Measurements from ENCODE around the gene NPEPL1.
A peak's percentile ranks its signal among the peaks of the same experiment; 100 is the strongest.
"Not testable (repeated sequence)": the region's sequence is repeated elsewhere in the genome, so short reads cannot be mapped to it uniquely, and the experiment has no call there.

NPEPL1 gene

GRCh38 chr20:58692579-58693225 lies at the start of gene NPEPL1:
NPEPL1 (plus strand) TSS chr20:58692800; CDS start chr20:58692901, 101 bp downstream.
- peak; percentile 62 to 64 for DNase-seq

GRCh38 chr20:58642896-58643295 lies 49.7 kb upstream of the NPEPL1 start:
- DNase-seq = not testable (repeated sequence)

DNA sequence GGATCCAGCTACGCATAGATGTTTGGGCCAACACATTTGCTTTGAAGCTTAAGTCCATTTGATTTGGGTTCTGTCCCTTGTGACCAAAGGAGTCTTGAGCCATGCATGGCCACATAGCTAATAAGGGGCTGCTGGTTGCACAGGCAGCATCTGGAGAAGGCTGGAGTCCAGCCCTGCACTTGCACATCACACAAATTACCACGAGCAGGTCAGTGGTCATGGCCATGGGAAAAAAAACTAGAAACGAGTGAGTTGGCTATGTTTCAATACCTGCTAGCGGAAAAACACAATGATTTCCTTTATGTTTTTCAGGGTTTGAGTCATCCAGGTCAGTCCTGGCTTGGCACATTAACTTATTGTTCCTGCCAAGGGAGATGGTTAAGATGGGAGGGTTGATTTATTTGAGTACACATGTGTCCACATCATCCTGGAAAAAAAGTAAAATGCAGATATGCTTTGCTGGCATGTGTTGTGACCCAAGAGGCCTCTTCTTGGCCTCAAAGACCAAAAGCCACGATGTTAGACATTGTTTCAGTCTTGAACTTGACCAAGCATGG lies 47.1 kb upstream of the NPEPL1 start:
- no peak for DNase-seq

- DNase-seq = no peak
These were observed 46.3 kb upstream of the NPEPL1 start for GRCh38 chr20:58646257-58646656.

- DNase-seq = no peak
These were observed 45.9 kb upstream of the NPEPL1 start for GRCh38 chr20:58646703-58647102.

DNA sequence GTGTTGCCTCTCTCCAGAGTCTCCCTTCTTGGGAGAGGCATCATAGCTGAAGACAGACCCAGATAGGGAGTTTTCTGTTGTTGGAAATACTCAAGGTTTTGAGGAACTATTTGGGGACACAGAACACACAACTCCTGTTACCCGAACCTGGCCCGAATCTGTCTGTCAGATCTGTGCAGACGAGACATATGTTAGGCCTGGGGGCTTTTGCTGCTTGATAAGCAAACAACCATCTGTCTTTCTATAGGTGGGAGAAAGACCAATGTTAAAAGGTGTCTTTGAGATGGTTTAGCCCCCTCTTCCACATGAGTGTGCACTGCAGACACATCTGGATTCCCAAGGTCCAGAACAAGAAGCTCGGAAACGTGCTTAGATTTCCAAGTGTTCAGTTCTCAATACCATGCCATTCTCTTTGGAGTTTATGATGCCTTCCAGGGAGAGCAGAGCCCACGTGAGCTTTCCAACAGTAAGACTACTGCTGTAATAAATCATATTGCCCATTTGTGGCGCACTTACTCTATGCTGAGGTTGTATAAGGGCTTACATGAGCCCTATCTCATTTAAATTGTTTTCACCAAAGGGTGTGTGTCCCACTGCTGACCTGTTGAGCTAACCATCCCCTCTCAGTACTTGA lies 45.3 kb upstream of the NPEPL1 start:
- no peak for DNase-seq

DNA sequence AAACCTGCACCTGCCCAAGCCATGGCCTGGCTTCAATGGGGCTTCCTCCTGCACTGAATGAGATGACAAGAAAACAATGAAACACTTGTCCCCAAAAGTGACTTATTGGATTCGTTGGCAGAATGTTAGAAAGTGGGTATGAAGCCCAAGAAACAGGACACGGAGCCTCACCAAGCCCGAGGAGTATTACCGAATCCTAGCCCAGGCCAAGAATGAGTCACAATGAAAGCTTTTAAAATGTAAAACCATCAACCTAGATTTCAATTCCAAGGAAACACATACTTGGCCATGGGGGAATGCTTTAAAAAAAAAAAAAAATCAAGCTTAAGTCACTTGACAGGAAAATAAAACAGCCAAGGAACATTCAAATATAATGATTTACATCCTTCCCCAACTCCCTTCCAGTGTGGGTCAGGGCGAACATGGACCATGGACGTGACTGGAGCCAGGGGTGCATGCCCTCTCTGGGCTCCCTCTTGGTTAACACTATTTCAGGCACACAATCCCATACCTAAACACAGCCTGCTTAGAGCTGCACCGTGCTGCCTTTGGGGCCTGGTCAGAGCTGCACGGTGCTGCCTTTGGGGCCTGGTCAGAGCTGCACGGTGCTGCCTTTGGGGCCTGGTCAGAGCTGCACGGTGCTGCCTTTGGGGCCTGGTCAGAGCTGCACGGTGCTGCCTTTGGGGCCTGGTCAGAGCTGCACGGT lies 44.7 kb upstream of the NPEPL1 start:
- DNase-seq = no peak

- not testable (repeated sequence) for DNase-seq
These were observed 44.1 kb upstream of the NPEPL1 start for GRCh38 chr20:58648502-58648825.

DNA sequence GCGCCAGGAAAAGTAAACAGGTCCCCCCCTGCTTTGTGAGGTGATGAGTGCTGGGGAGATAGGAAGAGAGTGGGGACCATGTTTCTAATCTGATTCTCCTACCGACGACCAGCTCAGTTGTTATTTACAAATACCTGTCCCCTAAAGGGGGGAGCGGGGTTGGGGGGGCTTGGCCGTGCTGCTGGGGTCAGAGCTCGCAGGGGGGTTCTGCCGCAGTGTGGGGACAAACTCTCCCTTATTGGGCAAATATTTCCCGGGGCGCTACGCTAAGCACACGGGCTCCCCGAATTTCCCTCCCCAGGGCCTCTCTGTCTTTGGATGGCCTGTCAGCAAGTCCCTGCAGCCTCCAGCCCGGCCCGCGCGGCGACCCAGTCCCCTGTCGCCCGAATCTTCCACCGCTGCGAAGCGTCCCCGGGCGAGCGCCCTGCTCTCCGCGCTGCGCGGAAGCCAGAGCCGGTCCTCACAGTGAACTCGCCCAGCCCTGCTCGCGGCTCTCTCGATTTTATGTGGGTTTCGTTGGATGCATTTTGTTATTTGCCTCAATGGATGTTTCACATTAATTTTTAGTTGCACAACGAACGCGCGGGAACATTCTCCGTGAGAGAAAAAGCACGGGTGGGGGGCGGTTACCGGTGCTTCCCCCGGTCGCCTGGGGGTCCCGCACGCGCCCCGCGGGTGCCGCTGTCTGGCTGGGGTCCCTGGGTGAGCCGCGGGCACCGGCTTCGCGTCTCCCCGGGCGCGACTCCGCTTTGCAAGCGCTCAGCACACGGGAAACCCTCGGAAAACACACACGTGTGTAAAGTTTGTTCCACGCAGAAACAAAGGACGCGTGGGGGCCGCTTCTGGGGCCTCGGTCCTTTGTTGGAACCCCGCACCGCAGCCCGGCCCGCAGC lies 43.1 kb upstream of the NPEPL1 start:
- peak; percentile 41 to 50 for DNase-seq

DNA sequence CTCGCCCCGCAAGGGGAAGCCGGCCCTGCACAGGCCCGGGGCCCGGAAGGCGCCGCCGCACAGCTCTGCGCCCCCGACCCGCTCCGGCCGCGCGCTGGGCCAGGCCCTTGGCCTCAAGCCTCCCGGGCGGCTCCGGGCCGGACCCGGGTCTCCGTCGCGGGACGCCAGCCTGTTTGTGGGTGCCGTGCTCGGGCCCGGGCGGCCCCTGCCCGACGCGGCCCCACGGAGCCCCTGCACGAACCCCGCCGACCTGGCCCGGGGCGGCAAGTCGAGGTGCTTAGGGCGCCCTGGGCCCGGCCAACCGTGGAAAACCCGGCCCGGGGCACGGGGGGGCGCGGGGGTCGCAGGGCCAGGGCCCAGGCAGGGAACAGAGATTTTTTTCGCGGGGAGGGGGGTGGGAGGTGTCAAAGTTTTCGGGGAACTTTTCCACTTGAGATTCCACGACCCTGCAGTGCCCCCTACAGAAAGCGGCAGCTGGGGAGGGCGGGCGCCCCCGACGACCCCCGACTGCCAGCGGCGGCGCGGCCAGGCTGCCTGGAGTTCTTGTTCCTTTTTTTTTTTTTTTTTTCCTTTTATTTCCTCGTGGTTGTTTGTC lies 42.3 kb upstream of the NPEPL1 start:
- DNase-seq = peak; percentile 50 to 54

- peak; percentile 89 to 92 for DNase-seq
These were observed 41.6 kb upstream of the NPEPL1 start, which contains the start of gene STX16 for GRCh38 chr20:58650776-58651558. STX16 (plus strand) TSS chr20:58651283; CDS start chr20:58652007, 724 bp downstream.

DNA sequence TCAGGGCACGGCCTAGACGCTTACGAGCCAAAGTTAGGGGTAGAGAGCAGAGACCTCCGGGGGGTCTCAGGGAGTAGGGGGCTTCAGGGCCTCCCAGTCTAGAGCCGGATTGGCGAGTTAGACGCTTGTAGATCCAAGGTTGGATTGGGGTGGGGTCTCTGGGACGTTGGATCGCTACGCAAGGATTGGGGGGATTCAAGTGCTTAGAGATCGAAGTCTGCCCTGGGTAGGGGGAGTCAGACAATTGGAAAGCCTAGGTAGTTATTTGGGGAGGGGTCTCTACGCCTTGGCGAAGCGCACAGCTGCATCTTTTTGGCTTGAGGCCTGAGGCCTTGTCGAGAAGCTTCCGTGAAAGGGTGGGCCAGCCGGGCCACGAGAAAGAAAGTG lies 41.0 kb upstream of the NPEPL1 start:
- no peak for DNase-seq

DNA sequence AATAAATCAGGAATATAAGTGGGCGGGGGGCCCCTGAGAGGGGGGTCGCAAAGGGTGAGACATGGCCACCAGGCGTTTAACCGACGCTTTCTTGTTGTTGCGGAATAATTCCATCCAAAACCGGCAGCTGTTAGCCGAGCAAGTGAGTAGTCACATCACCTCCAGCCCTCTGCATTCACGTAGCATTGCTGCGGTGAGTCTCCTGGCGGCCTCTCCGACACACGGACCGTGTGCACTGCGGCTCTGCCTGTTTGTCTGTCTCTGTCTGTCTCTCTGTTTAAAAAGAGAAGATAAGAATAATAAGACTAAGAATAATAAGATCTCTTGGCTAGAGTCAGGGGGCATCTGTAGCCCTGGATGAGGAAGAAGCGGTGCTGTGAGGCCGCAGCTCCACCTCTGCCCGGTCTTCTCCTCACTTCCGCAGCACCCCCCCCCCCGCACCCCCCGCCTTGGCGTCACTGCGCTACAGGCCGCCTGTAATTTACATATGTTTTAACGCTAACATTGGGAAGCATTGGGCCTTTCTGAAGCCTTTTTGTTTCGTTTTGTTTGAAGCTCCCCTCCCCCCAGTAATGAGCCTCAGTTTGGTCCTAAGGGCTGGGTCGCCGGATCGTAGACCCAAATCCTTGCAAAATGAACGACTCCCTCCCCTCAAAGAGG lies 40.5 kb upstream of the NPEPL1 start:
- peak; percentile 53 to 62 for DNase-seq

GRCh38 chr20:58652606-58653294 lies 39.9 kb upstream of the NPEPL1 start:
- no peak for DNase-seq

DNA sequence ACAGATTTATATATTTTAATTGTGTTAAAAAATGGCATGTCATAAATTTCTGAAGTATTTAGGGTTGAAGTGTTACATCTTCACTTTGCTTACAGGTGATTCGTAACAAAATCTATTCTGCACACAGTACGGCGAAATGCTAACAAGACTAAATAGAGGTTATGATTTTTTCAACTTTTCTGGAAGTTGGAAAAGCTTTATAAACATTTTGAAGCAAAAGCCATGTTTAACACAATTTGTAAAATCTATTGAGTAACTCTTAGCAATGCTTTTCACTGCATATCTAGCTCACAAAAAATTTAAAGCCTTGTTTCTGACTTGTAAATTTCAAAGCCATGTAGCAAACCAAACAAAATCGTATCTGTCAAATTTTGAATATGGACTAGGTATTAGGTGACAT lies 38.3 kb upstream of the NPEPL1 start:
- no peak for DNase-seq

DNA sequence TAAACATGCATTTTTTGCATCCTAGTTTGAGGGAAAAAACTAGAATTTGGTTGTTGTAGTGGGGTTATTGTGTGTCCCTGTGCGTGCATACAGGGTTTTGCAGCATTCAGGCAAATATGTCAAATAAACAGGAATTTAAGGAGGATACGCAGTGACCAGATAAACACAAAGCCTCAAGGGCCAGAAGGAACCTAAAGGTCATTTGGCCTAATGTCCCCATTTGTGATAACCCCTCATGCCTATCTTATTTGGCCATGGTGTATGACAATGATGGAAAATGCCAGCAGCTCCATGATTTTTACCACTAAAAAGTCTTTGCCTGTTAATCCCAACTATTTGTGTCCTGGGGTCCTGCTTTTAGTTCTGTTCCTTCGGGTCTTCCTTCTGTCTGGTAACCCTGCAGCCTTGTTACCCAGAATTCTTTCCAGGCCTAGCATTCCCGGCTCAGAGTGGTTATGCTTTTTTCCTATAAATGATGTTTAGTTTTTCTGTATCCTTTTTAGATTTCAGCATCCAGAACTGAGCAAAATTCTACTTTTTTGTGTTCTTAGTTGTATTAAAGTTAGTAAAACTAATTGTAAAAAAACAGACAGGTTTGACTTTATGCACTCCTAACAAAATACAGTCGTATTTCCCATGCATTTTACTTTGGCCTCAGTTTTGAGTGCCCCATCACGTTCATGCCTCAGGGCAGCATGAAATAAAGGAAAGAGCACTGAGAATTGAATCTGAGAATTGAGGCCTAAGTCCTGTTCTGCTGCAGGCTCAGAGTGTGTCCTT lies 37.1 kb upstream of the NPEPL1 start:
- DNase-seq = no peak

- DNase-seq = no peak
These were observed 35.8 kb upstream of the NPEPL1 start for GRCh38 chr20:58656831-58657230.

GRCh38 chr20:58657262-58657661 lies 35.3 kb upstream of the NPEPL1 start:
- DNase-seq = no peak

GRCh38 chr20:58657986-58658385 lies 34.6 kb upstream of the NPEPL1 start:
- no peak for DNase-seq

- DNase-seq = no peak
These were observed 33.8 kb upstream of the NPEPL1 start for GRCh38 chr20:58658760-58659159.

All from activated CD4-positive, alpha-beta T cell treated with anti-CD3 and anti-CD28 coated beads, Interleukin-2, amount 50 U/mL, for 48 hours (primary cell).